Activated naive CD4-positive, alpha-beta T cell treated with anti-CD3 and anti-CD28 coated beads for 36 hours (primary cell): Measurements from ENCODE around the gene ASCL4. TPM values are rescaled to one million over a fixed set of nuclear protein-coding genes. Genes with fewer than 3 reads are reported as not detected.

Experiments
- CTCF ChIA-PET: fragments of 350-600 bp; sonication (Branson Sonifier 250); formaldehyde crosslinking; loops from one replicate; lab custom pipeline; 2021; ENCODE audit warnings: antibody characterized with exemption; lab: Charles Lee
- DNase-seq: peaks from one replicate; pipeline ENCODE4 v3.0.0-alpha.2; 2020
- H3K27ac Mint-ChIP-seq: one replicate; pipeline ENCODE4 v1.8.0; 2021; ENCODE audit warnings: mild to moderate bottlenecking, mixed read lengths
- H3K27me3 Mint-ChIP-seq: one replicate; pipeline ENCODE4 v1.8.0; 2021; ENCODE audit warnings: low read depth, mixed read lengths
- H3K36me3 Mint-ChIP-seq: one replicate; pipeline ENCODE4 v1.8.0; 2021; ENCODE audit warnings: low read depth, mixed read lengths
- H3K4me1 Mint-ChIP-seq: one replicate; pipeline ENCODE4 v1.8.0; 2021; ENCODE audit warnings: low read depth, mixed read lengths
- H3K4me3 Mint-ChIP-seq: one replicate; pipeline ENCODE4 v1.8.0; 2021; ENCODE audit warnings: mild to moderate bottlenecking, moderate library complexity, mixed read lengths
- H3K9me3 Mint-ChIP-seq: one replicate; pipeline ENCODE4 v1.8.0; 2021; ENCODE audit warnings: mixed read lengths
- intact Hi-C: fragments of 100-400 bp; cut with micrococcal nuclease; formaldehyde crosslinking; loops from one replicate; pipeline ENCODE4 v1.15.1; 2023
- total RNA-seq, 2 experiments: library from RNA; stranded (reverse); gene quantifications; one replicate each; pipeline ENCODE4 v1.2.3, GENCODE V29; 2021

ASCL4 gene
- total RNA-seq, 2 experiments from 2014 or later = not detected

DNA sequence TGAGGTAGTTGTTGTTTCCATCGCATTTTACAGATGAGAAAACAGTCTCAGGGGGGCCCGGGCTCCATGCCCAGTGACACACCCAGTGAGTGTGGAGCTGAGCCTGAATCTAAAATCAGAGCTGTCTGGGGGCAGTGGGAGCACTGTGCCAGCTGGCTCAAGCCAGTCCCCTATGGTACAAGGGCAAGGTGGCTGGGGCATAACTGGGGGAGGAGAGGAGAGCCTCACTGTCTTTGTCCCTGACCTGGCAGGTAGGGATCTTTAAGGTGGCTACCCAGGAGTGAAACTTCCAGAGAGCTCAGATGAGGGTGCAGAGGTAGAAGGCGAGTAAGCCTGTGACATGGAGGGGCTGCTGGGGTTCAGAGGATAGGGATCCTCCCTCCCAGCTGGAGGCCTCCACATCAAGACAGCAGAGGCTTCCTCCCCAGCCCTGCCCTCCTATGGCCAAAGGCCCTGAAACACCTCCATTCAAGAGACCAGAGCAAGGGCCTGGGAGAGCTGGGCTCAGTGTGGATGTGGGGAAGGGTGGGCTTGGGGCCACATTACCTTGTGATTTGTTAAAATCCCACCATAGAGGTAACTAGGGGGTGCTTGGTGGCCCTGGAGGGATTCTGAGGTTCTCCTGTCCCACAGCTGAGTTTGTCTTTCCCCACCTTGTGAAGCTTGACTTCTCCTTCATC lies 33.1 kb downstream of the ASCL4 start:
- Mint-ChIP-seq H3K27ac (no peak overlapping the region), H3K27me3 (peaks cover 5% of the 10 kb centered on the region), H3K9me3 (no peaks in the 10 kb centered on the region), H3K4me1 (no peaks in the 10 kb centered on the region), H3K36me3 (no peaks in the 10 kb centered on the region), H3K4me3 (no peak overlapping the region)
- intact Hi-C loops = no loop called here
- CTCF ChIA-PET = no interaction called here
- DNase-seq = no peak

DNA sequence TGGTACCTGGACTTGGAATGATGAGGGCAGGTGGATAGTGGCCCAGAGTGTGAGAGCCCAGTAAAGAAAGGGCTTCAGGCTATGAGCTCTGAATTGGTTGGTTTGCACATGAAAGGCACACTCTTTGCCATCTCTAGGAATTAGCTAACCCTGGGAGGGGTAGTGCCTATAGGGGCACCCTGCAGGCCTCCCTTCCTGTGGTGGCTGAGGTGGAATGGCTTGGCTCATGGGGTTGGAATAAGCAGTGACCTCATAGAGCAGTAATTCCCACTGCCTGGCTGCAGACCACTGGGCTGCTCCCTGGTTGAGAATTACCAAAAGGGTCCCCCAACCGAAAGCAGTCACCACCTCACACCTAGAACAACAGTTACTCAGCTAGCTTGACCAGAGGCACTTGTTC lies 42.7 kb downstream of the ASCL4 start:
- CTCF ChIA-PET = no interaction called here
- no peak for DNase-seq
- H3K4me1 Mint-ChIP-seq = no peaks in the 10 kb centered on the region
- no peak overlapping the region for H3K4me3 Mint-ChIP-seq
- no peaks in the 10 kb centered on the region for H3K36me3 Mint-ChIP-seq
- peaks cover 6% of the 10 kb centered on the region for H3K27me3 Mint-ChIP-seq
- H3K9me3 Mint-ChIP-seq = peaks cover 16% of the 10 kb centered on the region
- H3K27ac Mint-ChIP-seq = no peak overlapping the region
- intact Hi-C loops = no loop called here

DNA sequence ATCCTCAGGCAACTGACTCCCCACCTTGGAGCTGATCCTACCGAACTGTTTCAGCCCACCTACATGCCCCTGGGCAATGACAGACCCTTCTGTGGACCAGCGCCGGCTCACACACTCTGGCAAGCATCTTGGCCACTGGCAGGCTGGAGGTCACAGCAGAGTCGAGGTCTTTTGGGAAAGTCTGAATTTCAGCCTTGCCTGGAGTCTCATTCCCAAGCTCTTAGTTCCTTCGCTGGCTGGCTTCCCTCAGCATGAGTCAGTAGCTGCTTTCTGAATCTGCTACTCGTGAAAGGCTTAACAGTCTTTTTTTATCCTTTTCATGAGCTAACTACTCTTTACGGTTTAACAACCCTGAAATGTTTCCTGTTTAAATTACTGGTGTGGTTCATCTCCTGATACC lies 44.5 kb downstream of the ASCL4 start:
- CTCF ChIA-PET = interaction anchor here (0.6 kb wide), 1 partner anchor 460 kb away, joined by 3 read pairs; no protein-coding TSS in a partner anchor
- no peak for DNase-seq
- peaks cover 17% of the 10 kb centered on the region for H3K27me3 Mint-ChIP-seq
- H3K4me3 Mint-ChIP-seq = no peak overlapping the region
- peaks cover 16% of the 10 kb centered on the region for H3K9me3 Mint-ChIP-seq
- H3K27ac Mint-ChIP-seq = no peak overlapping the region
- intact Hi-C loops = no loop called here
- peaks cover 2% of the 10 kb centered on the region for H3K4me1 Mint-ChIP-seq
- no peaks in the 10 kb centered on the region for H3K36me3 Mint-ChIP-seq

DNA sequence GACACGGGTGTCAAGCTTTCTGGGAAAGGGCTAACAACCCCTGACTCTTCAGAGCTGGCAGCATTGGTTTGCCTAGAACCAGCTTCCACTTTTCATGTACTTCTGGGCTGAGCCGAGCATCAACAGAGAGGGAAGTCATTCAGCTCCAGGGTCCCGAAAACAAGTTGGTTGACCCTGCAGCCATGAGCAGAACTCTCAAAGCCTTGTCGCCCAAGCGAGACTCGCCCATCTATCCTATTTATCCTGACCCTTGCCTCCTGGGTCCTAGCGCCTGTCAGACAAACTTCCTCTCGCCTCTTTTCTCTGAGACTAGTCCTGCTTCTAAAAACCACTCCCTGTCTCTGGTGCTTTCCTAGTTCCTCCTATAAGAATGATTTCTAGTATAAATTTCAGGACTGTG lies 47.9 kb downstream of the ASCL4 start:
- Mint-ChIP-seq H3K9me3 (peaks cover 34% of the 10 kb centered on the region), H3K27ac (no peak overlapping the region), H3K4me3 (no peak overlapping the region), H3K27me3 (peaks cover 17% of the 10 kb centered on the region), H3K36me3 (no peaks in the 10 kb centered on the region), H3K4me1 (peaks cover 2% of the 10 kb centered on the region)
- intact Hi-C loops = no loop called here
- CTCF ChIA-PET = no interaction called here
- DNase-seq = no peak

Other genes starting within 250 kb of the ASCL4 start
- 10 to 100 TPM; 35.0 to 37.1 TPM for gene PWP1, start 88.9 kb upstream of the ASCL4 start, total RNA-seq
- gene PRDM4, start 13.6 kb upstream of the ASCL4 start, total RNA-seq = 10 to 100 TPM; 18.8 to 20.6 TPM